GM18858 (cell line): Measurements from ENCODE around the gene KRTAP19-1.
"Not testable (repeated sequence)": the region's sequence is repeated elsewhere in the genome, so short reads cannot be mapped to it uniquely, and the experiment has no call there.

Experiments
- ATAC-seq: cut with Tn5 transposase; IDR thresholded peaks from one replicate; pipeline ENCODE4 v1.9.1; 2021; ENCODE audit not compliant: unreplicated experiment

KRTAP19-1 gene

DNA sequence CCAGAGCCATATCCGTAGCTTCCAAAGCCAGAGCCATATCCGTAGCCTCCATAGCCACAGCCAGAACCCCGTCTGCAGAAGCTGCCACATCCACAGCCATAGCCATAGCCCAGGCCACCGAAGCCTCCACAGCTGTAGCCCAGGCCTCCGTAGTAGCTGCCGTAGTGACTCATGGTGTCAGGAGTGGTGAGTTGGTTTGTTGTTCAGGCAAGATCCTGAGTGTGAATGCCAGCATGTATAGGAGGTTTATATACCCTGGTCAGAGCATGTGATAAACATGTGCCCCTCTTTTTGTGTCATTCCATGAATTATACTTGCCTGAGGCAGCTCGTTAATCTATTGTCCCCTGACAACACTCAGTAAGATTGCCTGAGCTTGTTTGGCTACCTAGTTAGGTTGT is at the start of gene KRTAP19-1:
KRTAP19-1 (minus strand) TSS at position 223 of the 400 bp plus-strand sequence; CDS start at position 173, 50 bp downstream.
- no peak for ATAC-seq

- ATAC-seq = no peak
Observed at GRCh38 chr21:30518876-30519275, 38.7 kb upstream of the KRTAP19-1 start.

DNA sequence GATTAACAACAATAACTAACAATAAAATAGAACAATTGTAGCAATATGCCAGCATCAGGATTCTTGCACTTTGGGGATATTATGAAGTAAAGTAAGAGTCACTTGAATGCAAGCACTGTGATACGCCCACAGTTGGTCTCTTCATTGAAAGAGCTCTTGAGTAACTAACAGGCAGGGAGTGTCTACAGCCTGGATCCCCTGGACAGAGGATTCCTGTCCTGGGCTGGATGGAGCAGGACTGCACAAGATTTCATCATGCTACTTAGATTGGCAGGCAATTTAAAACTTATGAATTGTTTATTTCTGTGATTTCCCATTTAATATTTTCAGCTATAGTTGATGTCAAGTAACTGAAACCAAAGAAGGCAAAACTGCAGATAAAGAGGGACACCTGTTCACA is 35.5 kb upstream of the KRTAP19-1 start:
- no peak for ATAC-seq

DNA sequence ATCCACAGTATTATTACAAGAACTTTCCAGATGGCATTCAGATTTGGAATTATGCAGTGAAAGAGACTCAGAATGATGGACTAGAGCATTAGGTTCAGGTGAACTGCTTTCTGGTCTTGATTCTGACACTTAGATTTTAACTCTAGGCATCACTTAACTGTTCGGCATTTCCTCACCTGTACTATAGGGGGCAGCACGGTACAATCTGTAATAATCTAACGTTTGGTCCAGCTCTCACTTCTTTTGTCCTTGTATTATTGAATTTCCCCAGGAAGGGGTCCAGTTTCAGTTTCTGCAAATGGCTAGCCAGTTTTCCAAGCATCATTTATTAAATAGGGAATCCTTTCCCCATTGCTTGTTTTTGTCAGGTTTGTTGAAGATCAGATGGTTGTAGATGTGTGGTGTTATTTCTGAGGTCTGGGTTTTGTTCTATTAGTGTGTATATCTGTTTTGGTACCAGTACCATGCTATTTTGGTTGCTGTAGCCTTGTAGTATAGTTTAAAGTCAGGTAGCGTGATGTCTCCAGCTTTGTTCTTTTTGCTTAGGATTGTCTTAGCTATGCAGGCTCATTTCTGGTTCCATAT is 25.5 kb upstream of the KRTAP19-1 start:
- not testable (repeated sequence) for ATAC-seq

DNA sequence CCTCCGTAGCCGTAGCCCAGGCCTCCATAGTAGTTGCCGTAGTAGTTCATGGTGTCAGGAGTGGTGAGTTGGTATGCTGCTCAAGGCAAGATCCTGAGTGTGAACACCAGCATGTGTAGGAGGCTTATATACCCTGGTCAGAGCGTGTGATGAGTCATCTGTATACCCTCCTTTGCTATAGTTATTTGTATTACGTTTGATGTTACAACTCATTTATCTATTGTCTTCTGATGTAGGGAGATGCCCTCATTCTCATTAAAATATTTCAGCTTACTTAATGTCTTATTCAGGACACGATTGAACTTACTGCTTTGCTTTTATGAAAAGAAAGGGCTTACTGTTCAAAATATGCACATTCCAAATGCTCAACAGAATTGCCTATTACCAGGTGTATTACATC is 21.9 kb upstream of the KRTAP19-1 start, which contains the start of gene KRTAP19-5:
KRTAP19-5 (minus strand) TSS at position 101 of the 400 bp plus-strand sequence; CDS start at position 50, 51 bp downstream.
- ATAC-seq = no peak

GRCh38 chr21:30497065-30497464 is 16.9 kb upstream of the KRTAP19-1 start, which contains the start of gene KRTAP19-4:
Gene KRTAP19-4 (minus strand): TSS chr21:30497165. CDS start chr21:30497110, 55 bp downstream.
- no peak for ATAC-seq

DNA sequence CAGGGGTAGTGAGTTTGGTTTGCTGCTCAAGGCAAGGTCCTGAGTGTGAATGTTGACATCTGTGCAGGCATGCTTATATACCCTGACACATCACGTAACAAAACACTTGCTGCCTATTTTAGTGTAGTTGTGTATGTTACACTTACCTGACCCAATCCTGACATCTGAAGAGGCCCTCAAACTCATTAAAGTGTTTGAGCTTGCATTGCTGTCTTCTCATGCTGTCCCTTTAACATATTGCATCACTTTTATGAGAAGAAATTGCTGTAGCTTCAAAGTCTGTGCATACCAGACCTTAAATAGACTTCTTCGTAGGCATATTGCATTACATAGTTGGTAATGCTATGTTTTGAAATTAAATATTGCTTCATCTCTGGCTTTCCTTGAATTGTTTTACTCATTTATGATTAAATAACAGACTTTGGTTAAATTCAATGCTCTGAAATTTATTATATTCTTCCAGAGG is 11.8 kb upstream of the KRTAP19-1 start, which contains the start of gene KRTAP19-3:
KRTAP19-3 (minus strand) TSS at position 51 of the 466 bp plus-strand sequence. CDS start 56 bp downstream, outside the sequence.
- ATAC-seq = no peak

DNA sequence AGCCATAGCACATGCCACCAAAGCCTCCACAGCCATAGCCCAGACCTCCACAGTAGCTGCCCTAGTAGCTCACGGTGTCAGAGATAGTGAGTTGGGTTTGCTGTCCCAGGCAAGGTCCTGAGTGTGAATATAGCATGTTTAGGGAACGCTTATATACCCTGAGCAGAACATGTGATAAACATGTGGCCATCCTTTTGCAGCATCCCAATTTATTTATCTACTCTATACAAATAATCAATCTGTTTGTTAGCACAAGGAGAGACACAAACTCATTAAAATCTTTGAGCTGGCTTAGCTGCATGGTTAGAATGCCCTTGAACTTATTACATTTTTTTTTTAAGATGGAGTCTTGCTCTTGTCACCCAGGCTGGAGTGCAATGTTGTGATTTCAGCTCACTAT is 7.2 kb upstream of the KRTAP19-1 start, which contains the start of gene KRTAP19-2:
KRTAP19-2 (minus strand) TSS at position 101 of the 400 bp plus-strand sequence; CDS start at position 13, 88 bp downstream.
- no peak for ATAC-seq

- no peak for ATAC-seq
Observed at GRCh38 chr21:30486180-30486579, 6.0 kb upstream of the KRTAP19-1 start.

DNA sequence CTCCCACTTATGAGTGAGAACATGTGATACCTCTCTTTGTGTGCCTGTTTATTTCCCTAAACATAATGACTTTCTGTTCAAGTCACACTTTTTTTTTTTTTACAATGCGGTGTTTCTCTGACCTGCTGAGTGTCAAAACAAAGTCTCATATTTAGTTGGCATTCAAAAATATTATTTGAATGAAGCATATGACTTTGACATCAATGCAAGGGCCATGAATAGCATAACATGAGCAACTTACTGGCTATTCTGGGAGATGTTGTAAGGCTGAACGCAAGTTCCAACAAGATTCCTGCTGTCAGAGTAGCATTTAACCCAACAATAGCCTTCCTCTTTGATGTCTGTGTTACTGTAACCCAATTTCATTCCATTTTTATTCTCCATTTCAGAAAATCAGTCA is 2.0 kb upstream of the KRTAP19-1 start:
- ATAC-seq = no peak

GRCh38 chr21:30479259-30479658 is 908 bp downstream of the KRTAP19-1 start:
- no peak for ATAC-seq

GRCh38 chr21:30478004-30478403 is 2.2 kb downstream of the KRTAP19-1 start:
- ATAC-seq = no peak

GRCh38 chr21:30468900-30469714 is 11.1 kb downstream of the KRTAP19-1 start:
- ATAC-seq = no peak

GRCh38 chr21:30463713-30464112 is 16.5 kb downstream of the KRTAP19-1 start:
- no peak for ATAC-seq

- no peak for ATAC-seq
Observed at GRCh38 chr21:30448514-30448913, 31.7 kb downstream of the KRTAP19-1 start.

- no peak for ATAC-seq
Observed at GRCh38 chr21:30447056-30447455, 33.1 kb downstream of the KRTAP19-1 start.

- no peak for ATAC-seq
Observed at GRCh38 chr21:30444204-30444603, 36.0 kb downstream of the KRTAP19-1 start.

GRCh38 chr21:30443226-30443625 is 36.9 kb downstream of the KRTAP19-1 start:
- ATAC-seq = no peak

- no peak for ATAC-seq
Observed at GRCh38 chr21:30439975-30440374, 40.2 kb downstream of the KRTAP19-1 start, which contains the start of gene KRTAP15-1. Gene KRTAP15-1 (plus strand): TSS chr21:30440275. CDS start chr21:30440328, 53 bp downstream.

DNA sequence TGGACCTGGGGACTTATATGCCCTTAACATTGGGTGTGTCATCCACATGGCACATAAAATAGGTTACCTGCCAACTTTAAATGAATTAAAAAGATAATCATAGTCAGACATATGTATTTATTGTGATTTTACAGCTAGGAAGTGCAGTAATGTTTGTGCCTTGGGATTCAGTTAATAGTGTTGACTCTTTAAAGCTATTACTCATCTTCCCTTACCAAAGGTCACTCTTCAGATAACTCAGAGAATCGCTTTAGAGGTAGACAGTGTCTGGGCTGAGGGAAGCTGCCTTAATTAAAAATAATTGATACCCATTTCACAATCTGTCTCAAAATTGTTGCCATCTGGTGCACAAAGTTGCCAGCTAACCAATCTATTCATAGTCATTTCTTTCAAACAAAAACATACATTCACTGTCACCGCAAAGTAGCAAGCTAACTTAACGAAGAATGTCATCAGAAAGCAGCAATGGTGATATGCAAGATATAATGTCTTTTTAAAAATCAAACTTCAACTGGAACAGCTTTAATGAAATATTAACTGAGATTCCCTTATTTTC is 43.1 kb downstream of the KRTAP19-1 start:
- no peak for ATAC-seq

- ATAC-seq = peak; percentile 74
Observed at GRCh38 chr21:30434033-30434631, 46.0 kb downstream of the KRTAP19-1 start.
